B cell (primary cell): ENCODE results near the gene FAM81A.

ENCODE experiments used
- CTCF ChIP-seq: fragments of 200-600 bp; IDR thresholded peaks from one replicate; pipeline ENCODE4 v1.8.0; 2022; ENCODE audit warnings: antibody characterized with exemption, mild to moderate bottlenecking
- EZH2 ChIP-seq: IDR thresholded peaks from 2 replicates; pipeline ENCODE4 v1.6.1; 2012; ENCODE audit warnings: borderline replicate concordance, low read depth, mild to moderate bottlenecking, moderate library complexity, low read length; ENCODE audit not compliant: insufficient read depth, poor library complexity, severe bottlenecking

DNA sequence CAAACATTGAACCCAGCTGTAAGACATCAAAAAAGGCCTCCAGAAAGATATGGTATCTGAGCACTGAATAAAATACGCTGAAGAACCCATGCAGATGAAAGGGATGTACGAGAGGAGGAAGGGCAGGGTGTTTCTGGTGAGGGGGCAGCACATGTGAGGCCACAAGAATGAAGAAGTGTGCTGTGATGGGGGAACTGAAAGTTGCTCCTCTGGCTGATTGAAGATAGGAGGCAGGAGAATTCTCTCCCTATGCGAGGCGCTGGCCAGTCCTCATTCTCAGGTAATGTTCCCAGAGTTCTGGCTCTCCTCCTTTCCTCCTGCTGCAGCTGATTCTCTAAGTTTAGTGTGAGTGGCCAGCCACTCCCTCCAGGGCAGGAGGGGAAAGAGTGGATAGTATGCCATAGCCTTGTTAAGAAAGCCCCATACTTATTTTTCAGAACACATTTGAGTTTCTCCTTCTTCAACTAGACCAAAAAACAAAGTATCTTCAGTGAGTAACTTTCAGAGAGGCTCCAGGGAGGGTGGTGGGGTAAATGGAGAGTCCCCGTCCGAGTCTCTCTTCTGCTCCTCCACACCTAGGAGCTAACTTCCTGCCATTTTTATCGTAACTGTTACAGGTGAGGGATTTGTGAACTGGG lies 38.4 kb upstream of the FAM81A start:
- TF ChIP-seq CTCF (no peak), EZH2 (no peak)
